Measurements from ENCODE around the gene COPE. TPM values are rescaled to one million over a fixed set of nuclear protein-coding genes. Genes with fewer than 3 reads are reported as not detected.

The COPE gene
- total and polyA plus RNA-seq, 2 of the 8 experiments (the other 6 are each of a cell fraction or from before 2014, with no cell fraction given) = 178 to 356 TPM

GRCh38 chr19:18858906-18859646, 60.1 kb downstream of the COPE start:
- Histone ChIP-seq H2BK15ac (ENCODE audit: low read length) (no peak overlapping the region), H3K4me2 (ENCODE audit: insufficient read depth in 1 of 2, low read depth in 2 of 2, low read length in 2 of 2) (no peak overlapping the region), H3K18ac (ENCODE audit: extremely low read depth, low read length) (no peak overlapping the region), H2BK5ac (ENCODE audit: low read depth, low read length) (no peak overlapping the region), H2BK12ac (ENCODE audit: low read depth, low read length) (no peak overlapping the region), H4K8ac (ENCODE audit: extremely low read depth, insufficient read depth, low read length) (no peak overlapping the region), H3K4me1 (replicated peaks in 1 of 4; ENCODE audit: control insufficient read depth in 3 of 4, insufficient read depth in 4 of 4, low read length in 3 of 4) (no peaks in the 10 kb centered on the region), H3K27ac (ENCODE audit: low read depth, low read length) (no peak overlapping the region), H4K5ac (ENCODE audit: insufficient read length, low read depth, low read length) (no peak overlapping the region), H3K4me3 (ENCODE audit: extremely low read depth in 1 of 4, insufficient read depth in 2 of 4, low read depth in 3 of 4, low read length in 4 of 4) (no peak overlapping the region), H3K9ac (replicated peaks in 1 of 4; ENCODE audit: extremely low read depth in 1 of 4, low read depth in 3 of 4, low read length in 3 of 4) (no peak overlapping the region), H3K23ac (ENCODE audit: insufficient read length) (no peak overlapping the region), H4K20me1 (replicated peaks in 1 of 2; ENCODE audit: control insufficient read depth in 1 of 2, insufficient read depth in 2 of 2, low read length in 2 of 2) (peaks cover 16 to 31% of the 10 kb centered on the region in 2 experiments), H3K36me3 (ENCODE audit: control insufficient read depth in 2 of 4, insufficient read depth in 4 of 4, low read length in 3 of 4) (peaks cover 52 to 89% (median 81%) of the 10 kb centered on the region in 4 experiments), H3K79me1 (ENCODE audit: low read depth, low read length) (no peaks in the 10 kb centered on the region), H2BK120ac (replicated peaks; ENCODE audit: low read depth, low read length) (no peak overlapping the region), H4K91ac (replicated peaks; ENCODE audit: insufficient read length, low read length) (no peak overlapping the region), H2AFZ (ENCODE audit: low read length) (no peak overlapping the region), H3K56ac (replicated peaks; ENCODE audit: insufficient read length, low read depth, low read length) (no peak overlapping the region), H3K27me3 (replicated peaks in 1 of 4; ENCODE audit: control insufficient read depth in 3 of 4, extremely low read depth in 1 of 4, insufficient read depth in 3 of 4, low read length in 3 of 4) (no peaks in the 10 kb centered on the region), H3K9me3 (ENCODE audit: insufficient read depth in 2 of 2, low read depth in 1 of 2, low read length in 1 of 2) (no peaks in the 10 kb centered on the region), H3K23me2 (ENCODE audit: low read depth, low read length) (no peaks in the 10 kb centered on the region), H3K79me2 (ENCODE audit: control insufficient read depth in 1 of 2, insufficient read depth in 2 of 2, low read length in 2 of 2) (no peaks in the 10 kb centered on the region), H2BK20ac (ENCODE audit: low read length) (no peak overlapping the region), H3K14ac (ENCODE audit: insufficient read length) (no peak overlapping the region), H2AK5ac (ENCODE audit: low read depth, low read length) (no peak overlapping the region), H3K4ac (replicated peaks; ENCODE audit: insufficient read length, low read depth, low read length) (no peak overlapping the region)
- ChIA-PET POLR2A (ENCODE audit: partially characterized antibody) (interaction anchor here (0.6 to 1.3 kb wide), 3 partner anchors 17 to 35 kb away, joined by 3 read pairs; no protein-coding TSS in a partner anchor), CTCF (ENCODE audit: partially characterized antibody) (interaction anchor here (0.8 to 15.1 kb wide), 7 partner anchors 7 to 373 kb away, joined by 3 to 247 read pairs (median 5); no protein-coding TSS in a partner anchor)
- 90% methylated on average over 21 of the region's 21 CpGs; no CpG with 5 or more reads in 1 of the 2 experiments for WGBS, 2 experiments (ENCODE audit: extremely low coverage in 1 of 2, insufficient coverage in 1 of 2, insufficient read length in 1 of 2, insufficient replicate concordance in 2 of 2, low coverage in 1 of 2, low lambda C conversion rate in 2 of 2, missing lambda C conversion rate in 1 of 2)
- TF ChIP-seq ZNF274 (IDR thresholded peaks at IDR 0.05; ENCODE audit: borderline replicate concordance, extremely low read depth, low read length) (no peak), CHD1 (IDR thresholded peaks at IDR 0.05; ENCODE audit: low read depth, low read length) (no peak), CEBPB (IDR thresholded peaks at IDR 0.05; ENCODE audit: low read depth, low read length) (no peak), RNF2 (IDR thresholded peaks at IDR 0.05; ENCODE audit: borderline replicate concordance, low read depth, low read length, missing control alignments, poor library complexity, severe bottlenecking) (no peak), EGR1 (IDR thresholded peaks at IDR 0.05; ENCODE audit: borderline replicate concordance, low read depth, low read length) (no peak), CTCF (IDR thresholded peaks at IDR 0.05; ENCODE audit: control extremely low read depth in 1 of 3, insufficient read depth in 1 of 3, low read depth in 1 of 3, low read length in 3 of 3) (no peak), SIRT6 (IDR thresholded peaks at IDR 0.05; ENCODE audit: low read length) (no peak), PHF8 (conservative IDR thresholded peaks at IDR 0.05; ENCODE audit: low read depth, low read length) (no peak)
- no peak for DNase-seq (ENCODE audit: low read depth in 1 of 2, low spot score in 2 of 2)
- FAIRE-seq = no peak
